MCF 10A (cell line): ENCODE measurements around the gene SERPINH1. TPM values are rescaled to one million over a fixed set of nuclear protein-coding genes. Genes with fewer than 3 reads are reported as not detected.

Experiments used
- BruUV-seq: library from RNA; stranded (reverse); fragments of 400-500 nt; replicated peaks from 2 replicates; lab custom pipeline; 2021; lab: Mats Ljungman, UMichigan
- CTCF ChIA-PET: fragments of 300-600 bp; sonication (Branson Sonifier 250); formaldehyde crosslinking; extraction: SDS; loops from one replicate; lab custom pipeline; 2021; ENCODE audit warnings: antibody characterized with exemption, inconsistent platforms; lab: Yijun Ruan, JAX
- POLR2A ChIA-PET: fragments of 300-600, 350-650 bp; sonication (Branson Sonifier 250); formaldehyde crosslinking; extraction: SDS; loops from one replicate; lab custom pipeline; 2020; ENCODE audit warnings: antibody characterized with exemption, inconsistent platforms; lab: Yijun Ruan, JAX
- DNase-seq: peaks from one replicate; pipeline ENCODE4 v3.0.0-alpha.2; 2018; ENCODE audit not compliant: unreplicated experiment
- H3K27ac Mint-ChIP-seq: one replicate; pipeline ENCODE4 v1.8.0; 2022; ENCODE audit warnings: mild to moderate bottlenecking, low read depth, mixed read lengths; ENCODE audit not compliant: unreplicated experiment
- H3K27me3 Mint-ChIP-seq: one replicate; pipeline ENCODE4 v1.8.0; 2022; ENCODE audit warnings: mixed read lengths; ENCODE audit not compliant: insufficient read depth, unreplicated experiment
- H3K36me3 Mint-ChIP-seq: one replicate; pipeline ENCODE4 v1.8.0; 2022; ENCODE audit warnings: mild to moderate bottlenecking, moderate library complexity, mixed read lengths; ENCODE audit not compliant: insufficient read depth, unreplicated experiment
- H3K4me1 Mint-ChIP-seq: one replicate; pipeline ENCODE4 v1.8.0; 2022; ENCODE audit warnings: mixed read lengths; ENCODE audit not compliant: insufficient read depth, unreplicated experiment
- H3K4me3 Mint-ChIP-seq: one replicate; pipeline ENCODE4 v1.8.0; 2022; ENCODE audit warnings: mild to moderate bottlenecking, moderate library complexity, mixed read lengths; ENCODE audit not compliant: unreplicated experiment
- H3K9me3 Mint-ChIP-seq: one replicate; pipeline ENCODE4 v1.8.0; 2022; ENCODE audit warnings: mixed read lengths; ENCODE audit not compliant: unreplicated experiment
- CTCF ChIP-seq: fragments of 200-600 bp; IDR thresholded peaks from one replicate; pipeline ENCODE4 v1.8.0; 2022; ENCODE audit warnings: antibody characterized with exemption, mild to moderate bottlenecking; ENCODE audit not compliant: unreplicated experiment
- intact Hi-C: fragments of 100-400 bp; cut with micrococcal nuclease; formaldehyde crosslinking; loops from 2 replicates; pipeline ENCODE4 v1.14.1; 2022
- total RNA-seq: library from RNA; stranded (reverse); gene quantifications from 2 replicates; pipeline ENCODE4 v1.2.3, GENCODE V29; 2022

The SERPINH1 gene
- total RNA-seq, 1 experiment from 2014 or later: 80.5 TPM

DNA sequence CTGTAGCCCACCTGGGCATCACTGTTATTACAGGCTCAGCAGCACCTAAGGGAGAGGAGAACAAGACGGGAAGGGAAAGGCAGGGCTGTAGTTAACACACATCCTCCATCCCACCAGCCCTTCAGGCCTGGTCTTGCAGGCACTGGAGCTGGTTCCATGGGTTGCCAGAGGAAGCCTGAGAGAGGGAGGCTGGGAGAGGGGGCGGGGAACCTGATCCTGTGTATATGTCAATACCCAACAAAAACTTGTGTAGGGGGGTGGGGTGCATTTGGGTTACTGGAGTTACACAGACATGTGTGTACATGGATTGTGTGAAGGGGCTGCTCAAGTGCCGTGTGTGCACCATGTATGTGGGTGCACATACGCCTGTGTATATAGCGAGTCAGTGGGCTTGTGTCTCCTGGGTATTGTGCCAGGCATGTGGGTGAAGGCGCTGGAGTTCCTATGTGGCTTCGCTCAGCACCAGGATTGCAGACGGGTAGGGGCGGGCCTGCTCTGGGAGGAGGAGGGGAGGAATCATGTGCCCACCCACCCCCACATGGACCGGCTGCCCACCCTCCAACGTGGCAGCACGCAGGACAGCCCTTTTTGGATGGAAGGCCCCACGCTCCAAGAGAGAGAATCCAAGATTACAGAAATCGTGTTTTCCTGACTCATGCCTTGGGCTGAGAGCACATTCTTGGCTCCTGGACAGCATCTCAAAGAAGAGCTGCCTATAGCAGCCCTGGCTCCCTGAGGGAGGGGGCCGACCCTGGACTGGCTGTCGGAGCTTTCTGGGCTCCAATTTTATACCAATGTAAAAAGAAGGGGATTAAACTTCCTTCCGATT, 4.2 kb upstream of the SERPINH1 start:
- no peaks in the 10 kb centered on the region for H3K27me3 Mint-ChIP-seq
- POLR2A ChIA-PET: interaction anchor here (0.5 to 1.7 kb wide), 4 partner anchors 144 to 270 kb away, joined by 3 to 5 read pairs (median 4); no protein-coding TSS in a partner anchor
- H3K27ac Mint-ChIP-seq: peak overlapping the region; percentile 5
- H3K9me3 Mint-ChIP-seq: no peaks in the 10 kb centered on the region
- DNase-seq: peak; percentile 66
- no peak overlapping the region for H3K4me3 Mint-ChIP-seq
- CTCF ChIA-PET: interaction anchor here (1.7 kb wide), 1 partner anchor 9 kb away, joined by 6 read pairs; no protein-coding TSS in a partner anchor
- peaks cover 30% of the 10 kb centered on the region for H3K4me1 Mint-ChIP-seq
- TF ChIP-seq CTCF: no peak
- peaks cover 7% of the 10 kb centered on the region for H3K36me3 Mint-ChIP-seq
- intact Hi-C loops: no loop called here
- BruUV-seq: no TSS peak

GRCh38 chr11:75558939-75559843, 2.9 kb upstream of the SERPINH1 start:
- intact Hi-C loops: no loop called here
- H3K4me3 Mint-ChIP-seq: no peak overlapping the region

GRCh38 chr11:75560644-75561043, 1.4 kb upstream of the SERPINH1 start:
- ChIA-PET CTCF (interaction anchor here (0.6 to 2.3 kb wide), 7 partner anchors 14 to 1979 kb away, joined by 3 to 6 read pairs (median 4); no protein-coding TSS in a partner anchor), POLR2A (interaction anchor here (2.1 kb wide), 1 partner anchor 253 kb away, joined by 4 read pairs; no protein-coding TSS in a partner anchor)
- intact Hi-C loops: no loop called here
- no peak overlapping the region for H3K27ac Mint-ChIP-seq
- no peaks in the 10 kb centered on the region for H3K9me3 Mint-ChIP-seq
- peak overlapping the region; percentile 92 for H3K4me3 Mint-ChIP-seq
- H3K27me3 Mint-ChIP-seq: no peaks in the 10 kb centered on the region
- H3K36me3 Mint-ChIP-seq: peaks cover 3% of the 10 kb centered on the region
- BruUV-seq: no TSS peak
- TF ChIP-seq CTCF: no peak
- DNase-seq: no peak
- peaks cover 44% of the 10 kb centered on the region for H3K4me1 Mint-ChIP-seq

More at GRCh38 chr11:75558939-75559843, 2.9 kb upstream of the SERPINH1 start:
- TF ChIP-seq CTCF: no peak
- ChIA-PET POLR2A (interaction anchor here (0.5 to 2.1 kb wide), 4 partner anchors 25 to 255 kb away, joined by 4 to 7 read pairs (median 4); no protein-coding TSS in a partner anchor), CTCF (interaction anchor here (0.6 to 2.3 kb wide), 7 partner anchors 11 to 255 kb away, joined by 3 to 6 read pairs (median 4); no protein-coding TSS in a partner anchor)
- DNase-seq: no peak
- H3K27ac Mint-ChIP-seq: peak overlapping the region; percentile 5
- H3K4me1 Mint-ChIP-seq: peaks cover 37% of the 10 kb centered on the region
- H3K36me3 Mint-ChIP-seq: peaks cover 7% of the 10 kb centered on the region
- no peaks in the 10 kb centered on the region for H3K27me3 Mint-ChIP-seq
- no TSS peak for BruUV-seq
- no peaks in the 10 kb centered on the region for H3K9me3 Mint-ChIP-seq
